PC-9 (cell line): ENCODE measurements around the gene PBXIP1. TPM values are rescaled to one million over a fixed set of nuclear protein-coding genes. Genes with fewer than 3 reads are reported as not detected.

Experiments used
- BruUV-seq: library from RNA; stranded (reverse); fragments of 400-500 nt; replicated peaks from 2 replicates; lab custom pipeline; 2021; lab: Mats Ljungman, UMichigan
- CTCF ChIA-PET: fragments of 300-600 bp; sonication (Branson Sonifier 250); formaldehyde crosslinking; loops from one replicate; lab custom pipeline; 2022; ENCODE audit warnings: antibody characterized with exemption; lab: Charles Lee
- POLR2A ChIA-PET: fragments of 300-600 bp; sonication (Branson Sonifier 250); formaldehyde crosslinking; loops from one replicate; lab custom pipeline; 2022; ENCODE audit warnings: antibody characterized with exemption; ENCODE audit not compliant: unreplicated experiment; lab: Charles Lee
- DNase-seq, 2 experiments: peaks; one replicate each; pipeline versions ENCODE4 v3.0.0 to v3.0.0-alpha.2; 2015 to 2022; ENCODE audit warnings: mixed read lengths in 1 of 2
- H2AFZ ChIP-seq: fragments of 200-600 bp; sonication (generic); 2 replicates; pipeline ENCODE4 v1.8.1; 2017; ENCODE audit warnings: antibody characterized with exemption
- H3F3A ChIP-seq: fragments of 200-600 bp; sonication (generic); 2 replicates; pipeline ENCODE4 v1.8.1; 2017; ENCODE audit warnings: antibody characterized with exemption, mild to moderate bottlenecking, low read depth; ENCODE audit not compliant: insufficient read depth
- H3K27ac ChIP-seq: fragments of 200-600 bp; sonication (generic); 2 replicates; pipeline ENCODE4 v1.6.1; 2016; ENCODE audit warnings: mixed run types
- H3K27me3 ChIP-seq: fragments of 200-600 bp; sonication (generic); 2 replicates; pipeline ENCODE4 v1.6.1; 2016; ENCODE audit warnings: low read depth, mixed run types; ENCODE audit not compliant: insufficient read depth
- H3K36me3 ChIP-seq: fragments of 200-600 bp; sonication (generic); 2 replicates; pipeline ENCODE4 v1.6.1; 2016; ENCODE audit warnings: low read depth, mixed run types
- H3K4me1 ChIP-seq: fragments of 200-600 bp; sonication (generic); replicated peaks from 2 replicates; pipeline ENCODE4 v1.6.1; 2016; ENCODE audit warnings: mixed run types; ENCODE audit not compliant: insufficient read depth
- H3K4me2 ChIP-seq: fragments of 200-600 bp; sonication (generic); 2 replicates; pipeline ENCODE4 v1.6.1; 2017; ENCODE audit warnings: mixed run types
- H3K4me3 ChIP-seq: fragments of 200-600 bp; sonication (generic); 2 replicates; pipeline ENCODE4 v1.6.1; 2016; ENCODE audit warnings: mixed run types
- H3K79me2 ChIP-seq: fragments of 200-600 bp; sonication (generic); 2 replicates; pipeline ENCODE4 v1.6.1; 2017; ENCODE audit warnings: low read depth, mixed run types
- H3K9me2 ChIP-seq: fragments of 200-600 bp; sonication (generic); 2 replicates; pipeline ENCODE4 v1.8.1; 2017; ENCODE audit warnings: mild to moderate bottlenecking; ENCODE audit not compliant: insufficient read depth
- H3K9me3 ChIP-seq: fragments of 200-600 bp; sonication (generic); 2 replicates; pipeline ENCODE4 v1.8.1; 2016; ENCODE audit warnings: low read depth; ENCODE audit not compliant: insufficient read depth
- H4K20me1 ChIP-seq: fragments of 200-600 bp; sonication (generic); 2 replicates; pipeline ENCODE4 v1.8.1; 2017; ENCODE audit not compliant: insufficient read depth
- EZH2 ChIP-seq: fragments of 200-600 bp; sonication (generic); IDR thresholded peaks from 2 replicates; pipeline ENCODE4 v1.8.0; 2017; ENCODE audit warnings: antibody characterized with exemption, low read depth
- intact Hi-C: fragments of 100-400 bp; cut with micrococcal nuclease; formaldehyde crosslinking; loops from one replicate; pipeline ENCODE4 v1.10.0; 2022; ENCODE audit not compliant: unreplicated experiment
- total RNA-seq: library from RNA; stranded (reverse); gene quantifications from 2 replicates; pipeline ENCODE4 v1.2.3, GENCODE V29; 2021
- TF ChIP-seq, protein P1 (sequence below): fragments of 200-600 bp; sonication (generic); conservative IDR thresholded peaks from 2 replicates; pipeline ENCODE4 v1.6.1; 2017; ENCODE audit warnings: mixed run types, antibody characterized with exemption, mild to moderate bottlenecking, moderate library complexity

PBXIP1 gene
- total RNA-seq, 1 experiment from 2014 or later = 40.2 TPM

DNA sequence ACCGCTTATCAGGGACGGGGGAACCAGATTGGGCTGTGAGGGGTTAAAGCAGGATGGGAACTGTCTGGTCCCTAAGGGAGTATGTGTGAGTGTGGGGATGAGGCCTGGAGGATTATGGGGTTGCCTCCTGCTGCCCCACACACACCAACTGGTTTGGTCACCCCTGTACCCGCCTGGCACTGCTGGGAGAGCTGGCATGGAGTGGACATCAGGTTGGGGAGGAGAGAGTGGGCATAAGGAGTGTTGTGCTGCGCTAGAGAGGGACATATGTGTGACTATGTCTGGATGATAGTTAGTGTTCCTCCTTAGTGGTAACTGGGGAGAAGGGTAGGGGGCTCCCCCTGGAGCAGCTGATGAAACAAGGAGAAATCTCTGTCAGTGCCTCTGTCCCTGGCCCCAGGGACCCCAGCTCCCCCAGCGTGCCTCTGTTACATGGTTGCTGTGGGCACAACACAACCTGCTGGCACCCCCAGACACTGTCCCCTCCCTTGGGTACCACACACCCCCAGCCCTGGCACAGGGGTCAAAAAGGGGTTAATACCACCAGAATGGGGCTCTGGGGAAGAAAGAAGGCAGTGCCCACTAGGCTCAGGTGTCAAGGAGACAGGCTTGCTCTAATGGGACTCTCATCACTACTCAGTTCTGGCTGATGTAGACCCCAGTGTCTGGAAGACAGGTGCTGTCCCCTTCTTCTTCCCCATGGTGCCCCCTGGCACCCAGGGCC lies 48.6 kb upstream of the PBXIP1 start:
- Histone ChIP-seq H2AFZ (0 out of 2 replicates have a peak overlapping the region, but pooled peaks have one; percentile 77), H3K9me3 (no peaks in the 10 kb centered on the region), H4K20me1 (peaks cover 10% of the 10 kb centered on the region), H3K36me3 (no peaks in the 10 kb centered on the region), H3K27ac (peak overlapping the region; percentile 60), H3K79me2 (peaks cover 70% of the 10 kb centered on the region), H3K9me2 (no peaks in the 10 kb centered on the region), H3F3A (peaks cover 16% of the 10 kb centered on the region), H3K27me3 (no peaks in the 10 kb centered on the region), H3K4me1 (peaks cover 19% of the 10 kb centered on the region), H3K4me2 (peak overlapping the region; percentile 91), H3K4me3 (peak overlapping the region; percentile 100)
- intact Hi-C loops = loop anchor here (5.0 kb wide), 1 partner anchor 42 kb away; the partner anchor contains the start of gene PYGO2
- ChIA-PET CTCF (no interaction called here), POLR2A (interaction anchor here (0.6 kb wide), 2 partner anchors 31 to 45 kb away, joined by 3 to 5 read pairs; no protein-coding TSS in a partner anchor)
- no TSS peak for BruUV-seq
- no peak for DNase-seq
- TF ChIP-seq, protein P1, sequence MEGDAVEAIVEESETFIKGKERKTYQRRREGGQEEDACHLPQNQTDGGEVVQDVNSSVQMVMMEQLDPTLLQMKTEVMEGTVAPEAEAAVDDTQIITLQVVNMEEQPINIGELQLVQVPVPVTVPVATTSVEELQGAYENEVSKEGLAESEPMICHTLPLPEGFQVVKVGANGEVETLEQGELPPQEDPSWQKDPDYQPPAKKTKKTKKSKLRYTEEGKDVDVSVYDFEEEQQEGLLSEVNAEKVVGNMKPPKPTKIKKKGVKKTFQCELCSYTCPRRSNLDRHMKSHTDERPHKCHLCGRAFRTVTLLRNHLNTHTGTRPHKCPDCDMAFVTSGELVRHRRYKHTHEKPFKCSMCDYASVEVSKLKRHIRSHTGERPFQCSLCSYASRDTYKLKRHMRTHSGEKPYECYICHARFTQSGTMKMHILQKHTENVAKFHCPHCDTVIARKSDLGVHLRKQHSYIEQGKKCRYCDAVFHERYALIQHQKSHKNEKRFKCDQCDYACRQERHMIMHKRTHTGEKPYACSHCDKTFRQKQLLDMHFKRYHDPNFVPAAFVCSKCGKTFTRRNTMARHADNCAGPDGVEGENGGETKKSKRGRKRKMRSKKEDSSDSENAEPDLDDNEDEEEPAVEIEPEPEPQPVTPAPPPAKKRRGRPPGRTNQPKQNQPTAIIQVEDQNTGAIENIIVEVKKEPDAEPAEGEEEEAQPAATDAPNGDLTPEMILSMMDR = no peak
- no peak for TF ChIP-seq EZH2

DNA sequence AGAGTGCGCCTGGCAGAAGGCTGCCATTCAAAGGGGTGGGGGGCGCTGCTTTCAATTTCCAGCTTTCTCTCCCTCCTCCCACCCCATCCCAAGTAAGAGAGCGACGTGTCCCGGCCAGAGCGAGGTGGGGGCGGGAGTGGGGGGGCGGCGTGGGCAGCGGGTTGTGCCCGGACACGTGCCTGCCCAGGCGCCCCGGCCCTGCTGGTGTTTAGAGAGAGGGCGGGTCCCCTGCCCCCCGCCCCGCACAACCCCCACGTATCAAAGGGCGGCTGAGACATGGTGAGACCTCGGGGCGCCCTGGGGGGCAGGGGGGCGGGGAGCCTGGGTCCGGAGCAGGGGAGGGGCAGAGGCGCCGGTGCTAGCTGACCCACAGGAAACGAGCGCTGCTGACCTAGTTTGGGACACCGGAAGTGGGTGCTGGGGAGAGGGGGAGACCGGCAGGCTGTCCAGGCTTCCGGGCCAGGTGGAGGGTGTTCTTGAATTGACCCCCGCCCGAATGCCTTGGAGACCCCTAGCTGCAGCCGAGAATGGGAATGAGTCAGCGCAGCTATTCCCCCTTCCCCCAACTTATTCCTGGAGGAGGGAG lies 48.0 kb upstream of the PBXIP1 start:
- no peaks in the 10 kb centered on the region for H3K36me3 ChIP-seq
- peak overlapping the region; percentile 100 for H3K4me3 ChIP-seq
- ChIA-PET CTCF (interaction anchor here (0.6 to 0.7 kb wide), 2 partner anchors 13 to 48 kb away, joined by 7 to 10 read pairs; no protein-coding TSS in a partner anchor), POLR2A (interaction anchor here (0.6 kb wide), 2 partner anchors 12 to 31 kb away, joined by 4 to 5 read pairs; no protein-coding TSS in a partner anchor)
- TF ChIP-seq, protein P1 = no peak
- no peak for TF ChIP-seq EZH2
- H3K9me3 ChIP-seq = no peaks in the 10 kb centered on the region
- intact Hi-C loops = loop anchor here (5.0 kb wide), 1 partner anchor 42 kb away; the partner anchor contains the start of gene PYGO2
- H3F3A ChIP-seq = peaks cover 16% of the 10 kb centered on the region
- H3K27me3 ChIP-seq = no peaks in the 10 kb centered on the region
- H2AFZ ChIP-seq = peak overlapping the region; percentile 77; the same call in 1 of the 2 replicates
- H3K79me2 ChIP-seq = peaks cover 69% of the 10 kb centered on the region
- peaks cover 9% of the 10 kb centered on the region; the same call in 1 of the 2 replicates for H4K20me1 ChIP-seq
- H3K4me2 ChIP-seq = peak overlapping the region; percentile 91
- peak overlapping the region; percentile 60 for H3K27ac ChIP-seq
- peaks cover 20% of the 10 kb centered on the region for H3K4me1 ChIP-seq
- H3K9me2 ChIP-seq = no peaks in the 10 kb centered on the region
- DNase-seq = peak in 1 of 2 experiments; percentile 62
- BruUV-seq = no TSS peak

DNA sequence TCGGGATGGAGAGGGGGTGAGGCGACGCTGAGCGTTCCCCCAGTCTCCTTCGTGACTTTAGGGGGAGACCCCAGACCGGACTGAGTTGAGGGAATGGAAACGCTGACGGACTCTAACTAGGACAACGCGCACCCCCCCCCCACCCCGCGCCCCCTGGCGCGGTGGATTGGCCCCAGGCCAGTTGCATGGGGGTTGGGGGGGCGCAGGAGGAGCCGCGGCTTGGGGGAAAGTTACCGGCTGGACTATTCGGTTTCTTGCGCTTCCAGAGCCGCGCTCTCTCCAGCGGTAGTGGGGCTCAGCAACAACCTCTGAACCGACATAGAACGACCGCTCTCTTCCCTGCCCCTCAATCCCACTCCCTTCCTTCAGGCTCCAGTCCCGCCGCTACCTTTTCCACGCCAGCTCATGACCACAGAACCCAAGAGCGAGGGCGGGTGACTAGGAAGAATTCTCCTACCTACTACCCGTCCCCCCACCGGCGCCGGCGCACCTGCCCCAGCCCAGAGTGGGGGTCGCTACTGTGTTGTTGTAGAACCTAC lies 47.4 kb upstream of the PBXIP1 start:
- CTCF ChIA-PET = interaction anchor here (0.6 to 0.7 kb wide), 2 partner anchors 14 to 49 kb away, joined by 7 to 10 read pairs; no protein-coding TSS in a partner anchor
- Histone ChIP-seq H3K9me3 (no peaks in the 10 kb centered on the region), H3K27ac (peak overlapping the region; percentile 60), H3K27me3 (no peaks in the 10 kb centered on the region), H3K4me1 (peaks cover 20% of the 10 kb centered on the region), H3K4me3 (peak overlapping the region; percentile 100), H3K9me2 (no peaks in the 10 kb centered on the region), H3K36me3 (no peaks in the 10 kb centered on the region), H4K20me1 (peaks cover 4% of the 10 kb centered on the region; the same call in 1 of the 2 replicates), H3K79me2 (peaks cover 64% of the 10 kb centered on the region), H2AFZ (peak overlapping the region; percentile 77; the same call in 1 of the 2 replicates), H3F3A (peaks cover 16% of the 10 kb centered on the region), H3K4me2 (peak overlapping the region; percentile 91)
- TF ChIP-seq, protein P1 = no peak
- TF ChIP-seq EZH2 = no peak
- no peak for DNase-seq
- POLR2A ChIA-PET = interaction anchor here (0.6 kb wide), 1 partner anchor 13 kb away, joined by 4 read pairs; no protein-coding TSS in a partner anchor
- no TSS peak for BruUV-seq
- intact Hi-C loops = loop anchor here (5.0 kb wide), 1 partner anchor 41 kb away; the partner anchor contains the start of gene PYGO2
